Endothelial cell (in vitro differentiated cells): Measurements from ENCODE around the gene SH3RF1. TPM values are rescaled to one million over a fixed set of nuclear protein-coding genes. Genes with fewer than 3 reads are reported as not detected.

Experiments
- DNase-seq: peaks from one replicate; pipeline ENCODE4 v3.0.0; 2021; ENCODE audit warnings: low spot score
- H3K27ac Mint-ChIP-seq: one replicate; pipeline ENCODE4 v1.8.0; 2021; ENCODE audit warnings: mixed read lengths, inconsistent platforms; ENCODE audit not compliant: unreplicated experiment
- H3K27me3 Mint-ChIP-seq: one replicate; pipeline ENCODE4 v1.8.0; 2021; ENCODE audit warnings: mild to moderate bottlenecking, moderate library complexity, mixed read lengths, inconsistent platforms; ENCODE audit not compliant: unreplicated experiment
- H3K36me3 Mint-ChIP-seq: one replicate; pipeline ENCODE4 v1.8.0; 2021; ENCODE audit warnings: mild to moderate bottlenecking, low read depth, mixed read lengths, inconsistent platforms; ENCODE audit not compliant: unreplicated experiment
- H3K4me1 Mint-ChIP-seq: one replicate; pipeline ENCODE4 v1.8.0; 2021; ENCODE audit warnings: mild to moderate bottlenecking, mixed read lengths, inconsistent platforms; ENCODE audit not compliant: unreplicated experiment
- H3K4me3 Mint-ChIP-seq: one replicate; pipeline ENCODE4 v1.8.0; 2021; ENCODE audit warnings: mild to moderate bottlenecking, mixed read lengths, inconsistent platforms; ENCODE audit not compliant: unreplicated experiment
- H3K9me3 Mint-ChIP-seq: one replicate; pipeline ENCODE4 v1.8.0; 2021; ENCODE audit warnings: mixed read lengths, inconsistent platforms; ENCODE audit not compliant: unreplicated experiment
- total RNA-seq: library from RNA; stranded (reverse); fragmentation: NEBNext Ultra II Directional; extraction: Animal tissue kit (Norgen Biotek cat#: 25700); gene quantifications from one replicate; pipeline ENCODE4 v1.2.1, GENCODE V29; 2021; ENCODE audit not compliant: unreplicated experiment
- TF ChIP-seq, protein P1 (sequence below): fragments of 200-600 bp; sonication (generic); IDR thresholded peaks from one replicate; pipeline ENCODE4 v1.5.0; 2021; ENCODE audit warnings: antibody characterized with exemption; ENCODE audit not compliant: unreplicated experiment

The SH3RF1 gene
- total RNA-seq, 1 donor from 2014 or later = 23.5 TPM

DNA sequence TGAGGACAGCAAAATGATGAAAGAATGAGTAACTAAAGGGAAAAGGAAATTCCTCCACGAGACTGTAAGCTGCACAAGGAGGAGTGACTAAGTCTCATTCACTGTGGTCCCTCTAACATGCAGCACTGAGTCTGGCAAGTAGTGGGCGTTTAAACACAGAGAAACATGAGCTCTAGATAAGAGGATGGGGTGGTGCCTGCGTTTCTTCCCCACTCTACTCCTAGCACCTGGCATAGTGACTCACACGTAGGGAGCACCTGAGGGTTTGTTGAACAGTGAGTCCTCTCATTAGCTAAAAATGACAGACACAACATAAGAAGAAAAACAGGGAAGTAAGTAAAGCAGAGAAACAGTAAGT, 154.9 kb downstream of the SH3RF1 start:
- Mint-ChIP-seq H3K9me3 (no peaks in the 10 kb centered on the region), H3K4me1 (peaks cover 6% of the 10 kb centered on the region), H3K27me3 (peaks cover 3% of the 10 kb centered on the region), H3K4me3 (no peak overlapping the region), H3K36me3 (peaks cover 34% of the 10 kb centered on the region), H3K27ac (no peak overlapping the region)
- TF ChIP-seq, protein P1, sequence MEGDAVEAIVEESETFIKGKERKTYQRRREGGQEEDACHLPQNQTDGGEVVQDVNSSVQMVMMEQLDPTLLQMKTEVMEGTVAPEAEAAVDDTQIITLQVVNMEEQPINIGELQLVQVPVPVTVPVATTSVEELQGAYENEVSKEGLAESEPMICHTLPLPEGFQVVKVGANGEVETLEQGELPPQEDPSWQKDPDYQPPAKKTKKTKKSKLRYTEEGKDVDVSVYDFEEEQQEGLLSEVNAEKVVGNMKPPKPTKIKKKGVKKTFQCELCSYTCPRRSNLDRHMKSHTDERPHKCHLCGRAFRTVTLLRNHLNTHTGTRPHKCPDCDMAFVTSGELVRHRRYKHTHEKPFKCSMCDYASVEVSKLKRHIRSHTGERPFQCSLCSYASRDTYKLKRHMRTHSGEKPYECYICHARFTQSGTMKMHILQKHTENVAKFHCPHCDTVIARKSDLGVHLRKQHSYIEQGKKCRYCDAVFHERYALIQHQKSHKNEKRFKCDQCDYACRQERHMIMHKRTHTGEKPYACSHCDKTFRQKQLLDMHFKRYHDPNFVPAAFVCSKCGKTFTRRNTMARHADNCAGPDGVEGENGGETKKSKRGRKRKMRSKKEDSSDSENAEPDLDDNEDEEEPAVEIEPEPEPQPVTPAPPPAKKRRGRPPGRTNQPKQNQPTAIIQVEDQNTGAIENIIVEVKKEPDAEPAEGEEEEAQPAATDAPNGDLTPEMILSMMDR = no peak
- DNase-seq = no peak

DNA sequence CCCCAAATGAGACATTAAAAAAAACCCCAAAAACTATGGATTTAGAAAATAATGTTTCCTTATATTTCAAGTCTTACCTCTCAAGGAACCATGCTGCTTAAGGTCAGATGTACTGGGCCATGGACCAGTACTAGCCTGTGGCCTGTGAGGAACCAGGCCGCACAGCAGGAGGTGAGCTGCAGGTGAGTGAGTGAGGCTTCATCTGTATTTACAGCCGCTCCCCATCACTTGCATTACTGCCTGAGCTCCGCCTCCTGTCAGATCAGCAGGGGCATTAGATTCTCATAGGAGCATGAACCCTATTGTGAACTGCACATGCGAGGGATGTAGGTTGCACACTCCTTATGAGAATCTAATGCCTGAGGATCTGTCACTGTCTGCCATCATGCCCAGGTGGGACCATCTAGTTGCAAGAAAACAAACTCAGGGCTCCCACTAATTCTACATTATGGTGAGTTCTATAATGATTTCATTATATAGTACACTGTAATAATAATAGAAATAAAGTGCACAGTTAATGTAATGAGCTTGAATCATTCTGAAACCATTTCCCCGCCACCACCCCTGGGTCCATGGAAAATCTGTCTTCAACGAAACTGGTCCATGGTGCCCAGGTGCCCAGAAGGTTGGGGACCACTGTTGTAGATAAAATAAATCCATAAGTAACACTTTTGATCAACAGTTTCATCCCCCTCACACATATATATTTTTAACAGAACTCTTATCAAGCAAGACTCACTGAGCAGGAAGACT, 155.4 kb downstream of the SH3RF1 start:
- no peak overlapping the region for H3K27ac Mint-ChIP-seq
- H3K4me1 Mint-ChIP-seq = peaks cover 6% of the 10 kb centered on the region
- TF ChIP-seq, protein P1 = no peak
- no peaks in the 10 kb centered on the region for H3K9me3 Mint-ChIP-seq
- H3K4me3 Mint-ChIP-seq = no peak overlapping the region
- no peak for DNase-seq
- H3K27me3 Mint-ChIP-seq = peaks cover 3% of the 10 kb centered on the region
- H3K36me3 Mint-ChIP-seq = peaks cover 37% of the 10 kb centered on the region

DNA sequence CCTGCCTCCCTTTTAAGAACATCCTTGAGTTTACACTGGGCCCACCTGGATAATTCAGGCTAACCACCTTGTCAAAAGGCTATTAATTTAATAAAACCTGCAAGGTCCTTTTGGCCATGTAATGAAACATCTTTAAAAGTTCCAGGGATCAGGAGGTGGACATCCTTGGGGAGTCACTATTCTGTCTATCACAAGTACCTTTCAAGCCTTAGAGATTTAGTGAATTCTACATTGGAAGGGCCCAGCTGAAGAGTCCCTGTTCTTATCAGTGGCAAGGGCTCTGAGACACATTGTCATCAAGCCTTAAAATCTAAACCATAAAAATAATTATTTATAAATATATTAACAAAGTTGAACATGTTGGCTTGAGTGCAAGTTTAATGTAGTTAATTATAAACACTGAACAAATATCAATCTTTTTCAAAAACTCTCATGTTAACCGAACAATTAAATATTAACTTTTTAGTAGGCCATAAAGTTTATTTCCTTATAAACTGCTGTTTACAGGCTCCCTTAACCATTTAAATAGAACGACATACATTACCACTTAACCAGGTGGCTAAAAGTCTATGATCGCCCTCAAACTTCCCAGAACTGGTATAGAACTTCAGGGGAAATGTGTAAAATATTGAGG, 156.3 kb downstream of the SH3RF1 start:
- Mint-ChIP-seq H3K9me3 (no peaks in the 10 kb centered on the region), H3K4me1 (peaks cover 6% of the 10 kb centered on the region), H3K27me3 (peaks cover 3% of the 10 kb centered on the region), H3K36me3 (peaks cover 38% of the 10 kb centered on the region), H3K4me3 (no peak overlapping the region), H3K27ac (no peak overlapping the region)
- DNase-seq = no peak
- TF ChIP-seq, protein P1 = no peak

DNA sequence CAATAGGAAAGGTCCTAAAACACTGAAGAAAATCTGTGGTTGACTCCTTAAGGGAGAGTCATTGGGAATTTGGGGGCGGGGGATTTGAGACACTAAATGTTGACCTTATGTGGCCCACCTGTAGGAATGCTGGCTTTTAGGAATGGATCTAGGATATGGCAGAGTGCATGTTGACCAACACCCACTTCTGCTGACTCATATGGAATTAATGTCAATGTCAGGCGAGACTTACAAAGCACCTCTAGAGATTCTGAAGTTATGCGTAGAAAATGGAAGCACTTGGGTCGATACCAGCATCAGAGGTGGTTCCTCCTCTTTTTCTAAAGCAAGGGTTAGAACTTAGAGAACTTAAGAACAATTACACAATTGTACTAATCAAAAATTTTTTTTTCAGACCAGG, 160.1 kb downstream of the SH3RF1 start:
- no peak for DNase-seq
- H3K4me3 Mint-ChIP-seq = no peak overlapping the region
- H3K4me1 Mint-ChIP-seq = peaks cover 2% of the 10 kb centered on the region
- peaks cover 1% of the 10 kb centered on the region for H3K27me3 Mint-ChIP-seq
- peaks cover 43% of the 10 kb centered on the region for H3K36me3 Mint-ChIP-seq
- TF ChIP-seq, protein P1 = no peak
- H3K9me3 Mint-ChIP-seq = no peaks in the 10 kb centered on the region
- no peak overlapping the region for H3K27ac Mint-ChIP-seq

DNA sequence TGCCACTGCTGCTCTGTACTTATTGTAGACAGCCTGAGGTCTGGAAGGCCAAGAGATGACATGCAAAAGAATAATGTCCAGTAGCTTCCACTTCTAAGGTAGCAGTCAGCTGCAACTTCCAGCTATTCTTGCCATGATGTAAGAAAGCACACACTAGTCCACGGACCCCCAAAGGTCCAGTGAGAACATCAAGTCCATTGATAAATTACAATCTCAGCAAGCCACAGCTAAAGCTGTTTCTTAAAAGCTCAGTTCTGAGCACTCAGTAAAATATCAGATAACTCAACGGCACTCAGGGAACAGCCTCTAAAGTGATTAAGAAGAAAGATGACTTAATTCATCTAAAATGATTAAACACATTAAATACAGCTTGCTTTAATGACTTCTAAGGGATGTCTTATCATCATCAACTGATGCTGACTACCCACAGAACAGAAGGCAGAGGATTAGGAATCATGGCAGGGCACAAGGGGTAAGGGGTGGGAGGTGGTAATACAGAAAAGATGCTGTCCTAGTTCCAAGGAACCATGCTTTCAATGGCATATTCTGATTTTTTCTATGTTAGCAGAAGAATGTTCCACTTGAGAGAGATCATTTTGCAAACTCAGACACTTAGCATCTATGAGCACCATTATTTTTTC, 161.6 kb downstream of the SH3RF1 start:
- TF ChIP-seq, protein P1 = no peak
- no peaks in the 10 kb centered on the region for H3K9me3 Mint-ChIP-seq
- DNase-seq = no peak
- peaks cover 41% of the 10 kb centered on the region for H3K36me3 Mint-ChIP-seq
- no peaks in the 10 kb centered on the region for H3K27me3 Mint-ChIP-seq
- peaks cover 2% of the 10 kb centered on the region for H3K4me1 Mint-ChIP-seq
- H3K4me3 Mint-ChIP-seq = no peak overlapping the region
- no peak overlapping the region for H3K27ac Mint-ChIP-seq
